ENCODE data around the gene KAT8. TPM values are rescaled to one million over a fixed set of nuclear protein-coding genes. Genes with fewer than 3 reads are reported as not detected.

KAT8 gene
- total and polyA plus RNA-seq, 2 of the 13 experiments (the other 11 are each of a cell fraction or from before 2014, with no cell fraction given) = 79.0 to 84.2 TPM

DNA sequence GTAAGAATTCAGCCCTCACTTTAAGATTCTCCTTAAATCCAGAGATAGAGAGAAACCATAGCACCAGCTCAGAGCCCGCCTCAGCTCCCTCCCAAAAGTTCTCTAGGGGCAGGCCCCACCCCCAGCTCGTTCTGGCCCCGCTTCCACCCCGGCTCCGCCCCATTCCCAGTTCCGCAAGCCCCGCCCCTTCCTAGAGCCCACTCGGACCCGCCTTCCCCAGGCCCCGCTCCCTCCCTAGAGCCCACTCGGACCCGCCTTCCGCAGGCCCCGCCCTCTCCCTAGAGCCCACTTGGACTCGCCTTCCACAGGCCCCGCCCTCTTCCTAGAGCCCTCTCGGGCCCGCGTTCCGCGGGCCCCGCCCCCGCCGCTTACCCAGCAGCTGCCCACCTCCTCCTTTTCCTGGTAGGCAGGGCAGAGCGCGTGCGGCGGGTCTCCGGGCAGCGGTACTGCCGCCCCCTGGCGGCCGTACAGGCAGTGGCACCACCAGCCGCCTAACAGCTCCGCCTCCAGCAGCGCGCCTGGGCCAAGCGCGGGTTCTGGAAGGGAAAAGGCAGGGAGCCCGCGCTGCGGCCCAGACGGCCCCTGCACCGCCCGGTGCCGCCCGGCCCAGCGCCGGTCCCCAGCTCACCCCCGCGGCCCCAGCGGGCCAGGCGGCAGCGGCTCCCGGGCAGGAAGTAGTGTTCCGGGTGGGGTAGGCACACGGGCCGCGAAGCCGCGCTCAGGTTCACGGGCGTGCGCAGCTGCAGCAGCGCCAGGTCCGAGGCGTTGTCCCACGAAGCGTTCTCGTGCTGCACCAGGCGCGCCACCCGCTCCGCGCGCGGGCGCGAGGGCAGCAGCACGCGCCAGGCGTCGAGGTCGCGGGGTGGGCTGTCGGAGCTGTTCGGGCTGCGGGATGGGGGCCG, 24.9 kb downstream of the KAT8 start (continued):
- TF ChIP-seq, protein P1, sequence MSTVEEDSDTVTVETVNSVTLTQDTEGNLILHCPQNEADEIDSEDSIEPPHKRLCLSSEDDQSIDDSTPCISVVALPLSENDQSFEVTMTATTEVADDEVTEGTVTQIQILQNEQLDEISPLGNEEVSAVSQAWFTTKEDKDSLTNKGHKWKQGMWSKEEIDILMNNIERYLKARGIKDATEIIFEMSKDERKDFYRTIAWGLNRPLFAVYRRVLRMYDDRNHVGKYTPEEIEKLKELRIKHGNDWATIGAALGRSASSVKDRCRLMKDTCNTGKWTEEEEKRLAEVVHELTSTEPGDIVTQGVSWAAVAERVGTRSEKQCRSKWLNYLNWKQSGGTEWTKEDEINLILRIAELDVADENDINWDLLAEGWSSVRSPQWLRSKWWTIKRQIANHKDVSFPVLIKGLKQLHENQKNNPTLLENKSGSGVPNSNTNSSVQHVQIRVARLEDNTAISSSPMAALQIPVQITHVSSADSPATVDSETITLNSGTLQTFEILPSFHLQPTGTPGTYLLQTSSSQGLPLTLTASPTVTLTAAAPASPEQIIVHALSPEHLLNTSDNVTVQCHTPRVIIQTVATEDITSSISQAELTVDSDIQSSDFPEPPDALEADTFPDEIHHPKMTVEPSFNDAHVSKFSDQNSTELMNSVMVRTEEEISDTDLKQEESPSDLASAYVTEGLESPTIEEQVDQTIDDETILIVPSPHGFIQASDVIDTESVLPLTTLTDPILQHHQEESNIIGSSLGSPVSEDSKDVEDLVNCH (CRISPR knock-in tag; IDR thresholded peaks at IDR 0.05) = no peak
- peak; percentile 47; the same call in 1 of the 2 replicates for TF ChIP-seq ZBTB7B (CRISPR knock-in tag; IDR thresholded peaks at IDR 0.05)
- TF ChIP-seq CBFB (CRISPR knock-in tag; IDR thresholded peaks at IDR 0.05) = peak; percentile 80
- TF ChIP-seq RBM39 (IDR thresholded peaks at IDR 0.05; ENCODE audit: low read depth, low read length, poor library complexity, severe bottlenecking) = peak; percentile 39
- TF ChIP-seq MATR3 (CRISPR knock-in tag; IDR thresholded peaks at IDR 0.05) = no peak; the same call in 1 of the 2 replicates
- TF ChIP-seq, protein P2, sequence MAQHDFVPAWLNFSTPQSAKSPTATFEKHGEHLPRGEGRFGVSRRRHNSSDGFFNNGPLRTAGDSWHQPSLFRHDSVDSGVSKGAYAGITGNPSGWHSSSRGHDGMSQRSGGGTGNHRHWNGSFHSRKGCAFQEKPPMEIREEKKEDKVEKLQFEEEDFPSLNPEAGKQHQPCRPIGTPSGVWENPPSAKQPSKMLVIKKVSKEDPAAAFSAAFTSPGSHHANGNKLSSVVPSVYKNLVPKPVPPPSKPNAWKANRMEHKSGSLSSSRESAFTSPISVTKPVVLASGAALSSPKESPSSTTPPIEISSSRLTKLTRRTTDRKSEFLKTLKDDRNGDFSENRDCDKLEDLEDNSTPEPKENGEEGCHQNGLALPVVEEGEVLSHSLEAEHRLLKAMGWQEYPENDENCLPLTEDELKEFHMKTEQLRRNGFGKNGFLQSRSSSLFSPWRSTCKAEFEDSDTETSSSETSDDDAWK (CRISPR knock-in tag; IDR thresholded peaks at IDR 0.05) = no peak
- no peak for TF ChIP-seq ZNF160 (CRISPR knock-in tag; IDR thresholded peaks at IDR 0.05)
- TF ChIP-seq SALL2 (CRISPR knock-in tag; IDR thresholded peaks at IDR 0.05) = peak; percentile 83
- TF ChIP-seq, protein P3, sequence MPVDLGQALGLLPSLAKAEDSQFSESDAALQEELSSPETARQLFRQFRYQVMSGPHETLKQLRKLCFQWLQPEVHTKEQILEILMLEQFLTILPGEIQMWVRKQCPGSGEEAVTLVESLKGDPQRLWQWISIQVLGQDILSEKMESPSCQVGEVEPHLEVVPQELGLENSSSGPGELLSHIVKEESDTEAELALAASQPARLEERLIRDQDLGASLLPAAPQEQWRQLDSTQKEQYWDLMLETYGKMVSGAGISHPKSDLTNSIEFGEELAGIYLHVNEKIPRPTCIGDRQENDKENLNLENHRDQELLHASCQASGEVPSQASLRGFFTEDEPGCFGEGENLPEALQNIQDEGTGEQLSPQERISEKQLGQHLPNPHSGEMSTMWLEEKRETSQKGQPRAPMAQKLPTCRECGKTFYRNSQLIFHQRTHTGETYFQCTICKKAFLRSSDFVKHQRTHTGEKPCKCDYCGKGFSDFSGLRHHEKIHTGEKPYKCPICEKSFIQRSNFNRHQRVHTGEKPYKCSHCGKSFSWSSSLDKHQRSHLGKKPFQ (CRISPR knock-in tag; IDR thresholded peaks at IDR 0.05; ENCODE audit: insufficient replicate concordance) = no peak
- TF ChIP-seq, protein P4, sequence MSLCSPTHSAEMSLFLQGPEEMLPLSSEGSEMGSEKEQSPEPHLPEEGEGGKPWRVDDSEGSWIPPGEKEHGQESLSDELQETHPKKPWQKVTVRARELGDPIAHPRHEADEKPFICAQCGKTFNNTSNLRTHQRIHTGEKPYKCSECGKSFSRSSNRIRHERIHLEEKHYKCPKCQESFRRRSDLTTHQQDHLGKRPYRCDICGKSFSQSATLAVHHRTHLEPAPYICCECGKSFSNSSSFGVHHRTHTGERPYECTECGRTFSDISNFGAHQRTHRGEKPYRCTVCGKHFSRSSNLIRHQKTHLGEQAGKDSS (CRISPR knock-in tag; IDR thresholded peaks at IDR 0.05; ENCODE audit: borderline replicate concordance, low read depth) = peak; percentile 87; the same call in 1 of the 2 replicates
- no peak for TF ChIP-seq PRMT3 (CRISPR knock-in tag; IDR thresholded peaks at IDR 0.05; ENCODE audit: borderline replicate concordance, low read depth)
- peak; percentile 67 for TF ChIP-seq ZFX (CRISPR knock-in tag; IDR thresholded peaks at IDR 0.05; ENCODE audit: low read depth)
- no peak for TF ChIP-seq ZNF382 (CRISPR knock-in tag; IDR thresholded peaks at IDR 0.05; ENCODE audit: borderline replicate concordance)
- no peak for TF ChIP-seq ZNF839 (CRISPR knock-in tag; IDR thresholded peaks at IDR 0.05; ENCODE audit: borderline replicate concordance)
- TF ChIP-seq HDAC6 (IDR thresholded peaks at IDR 0.05; ENCODE audit: low read depth, low read length) = no peak
- peak; percentile 44; the same call in 1 of the 2 replicates for TF ChIP-seq ZNF652 (CRISPR knock-in tag; IDR thresholded peaks at IDR 0.05; ENCODE audit: borderline replicate concordance, low read depth)
- TF ChIP-seq, protein P5, sequence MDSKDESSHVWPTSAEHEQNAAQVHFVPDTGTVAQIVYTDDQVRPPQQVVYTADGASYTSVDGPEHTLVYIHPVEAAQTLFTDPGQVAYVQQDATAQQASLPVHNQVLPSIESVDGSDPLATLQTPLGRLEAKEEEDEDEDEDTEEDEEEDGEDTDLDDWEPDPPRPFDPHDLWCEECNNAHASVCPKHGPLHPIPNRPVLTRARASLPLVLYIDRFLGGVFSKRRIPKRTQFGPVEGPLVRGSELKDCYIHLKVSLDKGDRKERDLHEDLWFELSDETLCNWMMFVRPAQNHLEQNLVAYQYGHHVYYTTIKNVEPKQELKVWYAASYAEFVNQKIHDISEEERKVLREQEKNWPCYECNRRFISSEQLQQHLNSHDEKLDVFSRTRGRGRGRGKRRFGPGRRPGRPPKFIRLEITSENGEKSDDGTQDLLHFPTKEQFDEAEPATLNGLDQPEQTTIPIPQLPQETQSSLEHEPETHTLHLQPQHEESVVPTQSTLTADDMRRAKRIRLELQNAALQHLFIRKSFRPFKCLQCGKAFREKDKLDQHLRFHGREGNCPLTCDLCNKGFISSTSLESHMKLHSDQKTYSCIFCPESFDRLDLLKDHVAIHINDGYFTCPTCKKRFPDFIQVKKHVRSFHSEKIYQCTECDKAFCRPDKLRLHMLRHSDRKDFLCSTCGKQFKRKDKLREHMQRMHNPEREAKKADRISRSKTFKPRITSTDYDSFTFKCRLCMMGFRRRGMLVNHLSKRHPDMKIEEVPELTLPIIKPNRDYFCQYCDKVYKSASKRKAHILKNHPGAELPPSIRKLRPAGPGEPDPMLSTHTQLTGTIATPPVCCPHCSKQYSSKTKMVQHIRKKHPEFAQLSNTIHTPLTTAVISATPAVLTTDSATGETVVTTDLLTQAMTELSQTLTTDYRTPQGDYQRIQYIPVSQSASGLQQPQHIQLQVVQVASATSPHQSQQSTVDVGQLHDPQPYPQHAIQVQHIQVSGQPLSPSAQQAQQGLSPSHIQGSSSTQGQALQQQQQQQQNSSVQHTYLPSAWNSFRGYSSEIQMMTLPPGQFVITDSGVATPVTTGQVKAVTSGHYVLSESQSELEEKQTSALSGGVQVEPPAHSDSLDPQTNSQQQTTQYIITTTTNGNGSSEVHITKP (CRISPR knock-in tag; IDR thresholded peaks at IDR 0.05; ENCODE audit: low read depth) = peak; percentile 85; the same call in 1 of the 2 replicates

All from HepG2 (cell line).